Measurements from ENCODE around the gene ASB8.

The ASB8 gene, protein sequence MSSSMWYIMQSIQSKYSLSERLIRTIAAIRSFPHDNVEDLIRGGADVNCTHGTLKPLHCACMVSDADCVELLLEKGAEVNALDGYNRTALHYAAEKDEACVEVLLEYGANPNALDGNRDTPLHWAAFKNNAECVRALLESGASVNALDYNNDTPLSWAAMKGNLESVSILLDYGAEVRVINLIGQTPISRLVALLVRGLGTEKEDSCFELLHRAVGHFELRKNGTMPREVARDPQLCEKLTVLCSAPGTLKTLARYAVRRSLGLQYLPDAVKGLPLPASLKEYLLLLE

DNA sequence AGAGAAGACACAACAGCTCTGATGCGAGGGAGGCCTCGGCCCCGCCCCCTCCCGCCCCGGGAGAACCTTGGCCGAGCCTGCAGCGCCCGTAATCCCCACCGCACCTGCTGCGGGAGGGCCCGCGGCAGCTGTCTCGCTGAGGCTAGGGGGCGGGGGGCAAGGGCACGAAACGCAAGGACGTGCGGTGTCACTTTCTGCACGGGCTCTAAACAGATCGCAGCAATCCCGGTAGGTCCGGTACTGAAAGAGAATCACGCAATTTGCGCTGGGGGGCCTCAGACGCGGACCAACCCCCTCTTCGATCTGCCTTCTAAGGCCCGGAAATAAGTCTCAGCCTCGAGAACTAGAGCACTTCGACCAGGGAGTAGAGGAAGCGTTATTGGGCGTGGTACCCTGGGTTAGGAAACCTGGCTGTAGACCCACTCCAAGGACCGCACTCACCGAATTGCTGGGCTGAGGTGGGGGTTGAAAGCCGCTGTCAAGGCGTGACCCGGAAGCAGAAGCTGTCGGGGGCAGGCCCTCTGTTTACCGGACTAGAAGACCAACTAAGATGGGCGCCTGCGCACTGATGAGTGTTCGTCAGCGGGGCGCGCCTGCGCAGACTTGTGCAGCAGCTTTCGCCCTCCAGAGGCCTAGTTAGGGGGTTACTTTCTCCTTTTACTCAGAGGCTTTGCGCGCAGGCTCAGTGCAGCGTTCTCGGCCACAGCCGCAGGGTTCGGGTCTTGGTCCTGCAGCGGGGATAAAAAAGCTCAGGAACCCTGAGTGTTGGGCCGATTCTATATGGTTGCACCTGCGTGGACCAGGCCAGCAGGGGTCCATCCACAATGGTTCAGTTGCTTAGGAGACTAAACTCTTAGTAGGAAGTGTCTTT lies at the start of gene ASB8:
TSS of gene ASB8 (minus strand) at position 498 of the 871 bp plus-strand sequence. CDS start 4,019 bp downstream, outside the sequence.
- peaks cover 4% of the 10 kb centered on the region for H3K27me3 Mint-ChIP-seq
- peak; percentile 96 for ATAC-seq
- DNase-seq: peak; percentile 99
- H3K4me1 Mint-ChIP-seq: peaks cover 35% of the 10 kb centered on the region
- peak within 1 kb of the TSS; percentile 97 for H3K4me3 Mint-ChIP-seq
- H3K27ac Mint-ChIP-seq: peak within 1 kb of the TSS; percentile 95
- peaks cover 2% of the 10 kb centered on the region for H3K36me3 Mint-ChIP-seq (ENCODE audit: low read depth)
- H3K9me3 Mint-ChIP-seq: no peaks in the 10 kb centered on the region

DNA sequence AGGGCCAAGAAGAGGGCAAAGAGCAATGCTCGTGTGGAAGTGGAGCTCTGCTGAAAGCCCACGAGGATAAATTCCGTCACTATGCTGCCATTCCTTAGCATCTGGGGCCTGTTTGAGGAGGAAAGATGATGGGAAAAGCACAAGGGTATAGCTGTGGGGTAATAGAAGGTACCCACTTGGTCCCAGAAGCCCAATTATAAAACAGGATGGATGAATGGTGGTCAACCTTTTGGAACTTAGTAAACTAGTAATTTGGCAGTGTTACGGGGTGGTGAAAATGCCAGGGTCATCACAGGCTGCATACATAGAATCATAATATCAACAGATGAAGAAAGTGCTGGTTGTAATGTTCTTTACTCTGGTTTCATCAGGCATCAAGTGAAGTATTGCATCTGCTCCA lies 45.9 kb upstream of the ASB8 start, which contains the start of gene OR10AD1:
TSS of gene OR10AD1 (minus strand) at position 101 of the 400 bp plus-strand sequence. CDS start at position 101, 0 bp downstream.
- H3K27me3 Mint-ChIP-seq: no peaks in the 10 kb centered on the region

DNA sequence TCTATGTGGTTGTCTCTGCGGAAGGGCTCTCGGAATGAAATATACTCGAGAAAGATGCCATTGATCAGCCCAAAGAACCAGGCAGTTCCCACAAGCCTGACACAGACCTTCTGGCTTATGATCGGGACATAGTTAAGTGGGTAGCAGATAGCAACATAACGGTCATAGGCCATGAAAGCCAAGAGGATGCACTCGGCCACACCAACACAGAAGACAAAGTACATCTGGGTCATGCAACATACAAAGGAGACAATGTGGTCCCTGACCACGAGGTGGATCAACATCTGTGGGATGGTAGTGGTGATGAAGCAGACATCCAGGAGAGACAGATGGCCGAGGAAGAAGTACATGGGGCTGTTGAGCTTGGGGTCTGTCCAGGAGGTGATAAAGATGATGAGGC lies 45.5 kb upstream of the ASB8 start:
- ATAC-seq (no peak), DNase-seq (no peak)
- H3K27me3 Mint-ChIP-seq: no peaks in the 10 kb centered on the region
- H3K9me3 Mint-ChIP-seq: peaks cover 46% of the 10 kb centered on the region
- no peak overlapping the region for H3K27ac Mint-ChIP-seq
- H3K4me3 Mint-ChIP-seq: no peak overlapping the region
- peaks cover 53% of the 10 kb centered on the region for H3K36me3 Mint-ChIP-seq (ENCODE audit: low read depth)
- peaks cover 25% of the 10 kb centered on the region for H3K4me1 Mint-ChIP-seq

More for the DNA sequence above, 45.9 kb upstream of the ASB8 start, which contains the start of gene OR10AD1:
- ATAC-seq: no peak
- Mint-ChIP-seq H3K4me1 (peaks cover 25% of the 10 kb centered on the region), H3K4me3 (no peak within 1 kb of the TSS), H3K27ac (no peak within 1 kb of the TSS), H3K9me3 (peaks cover 46% of the 10 kb centered on the region), H3K36me3 (ENCODE audit: low read depth) (peaks cover 53% of the 10 kb centered on the region)
- DNase-seq: no peak

DNA sequence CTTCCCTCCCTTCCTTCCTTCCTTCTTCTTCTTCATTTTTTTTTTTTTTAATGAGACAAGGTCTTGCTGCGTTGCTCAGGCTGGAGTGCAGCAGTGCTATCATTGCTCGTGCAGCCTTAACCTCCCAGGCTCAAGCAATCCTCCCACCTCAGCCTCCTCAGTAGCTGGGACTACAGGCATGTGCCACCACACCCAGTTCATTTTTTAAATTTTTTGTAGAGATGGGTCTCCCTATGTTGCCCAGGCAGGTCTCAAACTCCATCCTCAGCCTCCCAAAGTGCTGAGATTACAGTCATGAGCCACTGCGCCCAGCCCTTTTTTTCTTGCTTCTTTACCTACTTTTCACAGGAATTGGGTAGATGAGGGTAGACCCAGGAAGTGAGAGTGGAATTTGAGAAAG lies 44.2 kb upstream of the ASB8 start:
- ATAC-seq (no peak), DNase-seq (no peak)
- peaks cover 34% of the 10 kb centered on the region for H3K4me1 Mint-ChIP-seq
- peaks cover 45% of the 10 kb centered on the region for H3K36me3 Mint-ChIP-seq (ENCODE audit: low read depth)
- no peak overlapping the region for H3K4me3 Mint-ChIP-seq
- H3K27ac Mint-ChIP-seq: no peak overlapping the region
- H3K27me3 Mint-ChIP-seq: no peaks in the 10 kb centered on the region
- H3K9me3 Mint-ChIP-seq: peaks cover 35% of the 10 kb centered on the region

DNA sequence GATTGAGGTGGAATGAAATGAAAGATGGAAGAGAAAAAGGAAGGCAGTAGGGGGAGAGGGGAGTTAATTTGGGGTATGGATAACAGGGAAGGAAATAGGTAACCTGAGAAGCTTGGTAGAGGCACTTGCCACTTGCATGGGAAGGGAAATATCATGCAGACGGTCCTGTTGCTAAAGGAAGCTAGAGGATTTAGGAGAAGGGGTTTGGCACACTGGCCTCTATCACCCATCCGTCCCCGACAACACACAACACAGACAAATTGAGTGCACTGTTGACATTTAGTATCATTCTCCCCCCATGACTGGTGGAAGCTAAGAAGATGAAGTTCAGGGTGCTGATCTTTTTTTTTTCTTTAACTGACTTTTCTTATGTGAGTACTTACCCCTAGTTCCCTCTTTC lies 43.8 kb upstream of the ASB8 start:
- peaks cover 41% of the 10 kb centered on the region for H3K36me3 Mint-ChIP-seq (ENCODE audit: low read depth)
- peaks cover 32% of the 10 kb centered on the region for H3K9me3 Mint-ChIP-seq
- H3K4me3 Mint-ChIP-seq: no peak overlapping the region
- H3K27me3 Mint-ChIP-seq: no peaks in the 10 kb centered on the region
- DNase-seq (no peak), ATAC-seq (no peak)
- peaks cover 36% of the 10 kb centered on the region for H3K4me1 Mint-ChIP-seq
- no peak overlapping the region for H3K27ac Mint-ChIP-seq

DNA sequence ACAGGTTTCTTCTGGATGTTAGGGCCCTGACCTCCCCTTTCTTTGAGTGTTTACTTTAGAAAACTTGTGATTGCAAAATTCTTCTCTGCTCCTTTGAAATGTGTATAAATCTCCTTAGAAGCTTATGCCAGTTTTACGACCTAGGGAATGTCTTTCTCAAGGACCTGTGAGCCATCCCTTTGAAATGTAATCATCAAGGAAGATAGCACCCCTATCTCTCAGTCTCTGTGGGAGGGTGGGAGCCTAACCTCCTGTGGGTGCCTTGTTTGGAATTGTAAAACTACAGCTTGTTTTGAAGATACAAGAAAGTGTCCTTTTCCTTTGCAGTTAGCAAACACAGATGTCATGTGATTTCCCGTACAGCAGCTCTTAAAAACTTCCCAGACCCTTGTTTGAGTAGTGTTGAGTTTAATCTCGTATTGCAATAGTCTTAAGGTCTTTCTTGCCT lies 42.5 kb upstream of the ASB8 start:
- peaks cover 36% of the 10 kb centered on the region for H3K4me1 Mint-ChIP-seq
- H3K4me3 Mint-ChIP-seq: peak overlapping the region; percentile 86
- no peaks in the 10 kb centered on the region for H3K27me3 Mint-ChIP-seq
- DNase-seq: no peak
- H3K36me3 Mint-ChIP-seq (ENCODE audit: low read depth): peaks cover 32% of the 10 kb centered on the region
- H3K27ac Mint-ChIP-seq: peak overlapping the region; percentile 96
- H3K9me3 Mint-ChIP-seq: peaks cover 32% of the 10 kb centered on the region
- ATAC-seq: no peak

DNA sequence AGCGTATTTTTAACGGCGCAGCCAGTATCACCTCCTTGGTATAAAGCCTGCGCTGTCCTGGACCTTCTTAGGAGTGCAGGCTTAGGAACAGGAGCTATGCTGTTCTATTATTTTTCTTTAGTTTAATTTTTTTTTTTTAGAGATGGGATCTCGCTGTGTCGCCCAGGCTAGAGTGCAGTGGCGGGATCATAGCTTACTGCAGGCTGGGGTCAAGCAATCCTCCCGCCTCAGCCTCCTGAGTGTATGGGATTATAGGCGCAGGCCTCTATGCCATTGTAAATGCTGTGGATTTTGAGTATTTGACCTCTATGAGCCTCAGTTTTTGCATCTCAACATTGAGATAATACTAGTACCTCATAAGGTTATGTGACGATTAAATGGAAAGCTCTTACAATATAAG lies 41.7 kb upstream of the ASB8 start:
- Mint-ChIP-seq H3K27ac (peak overlapping the region; percentile 96), H3K9me3 (peaks cover 24% of the 10 kb centered on the region), H3K4me3 (peak overlapping the region; percentile 86), H3K27me3 (peaks cover 3% of the 10 kb centered on the region), H3K36me3 (ENCODE audit: low read depth) (peaks cover 25% of the 10 kb centered on the region), H3K4me1 (peaks cover 36% of the 10 kb centered on the region)
- ATAC-seq (no peak), DNase-seq (no peak)

DNA sequence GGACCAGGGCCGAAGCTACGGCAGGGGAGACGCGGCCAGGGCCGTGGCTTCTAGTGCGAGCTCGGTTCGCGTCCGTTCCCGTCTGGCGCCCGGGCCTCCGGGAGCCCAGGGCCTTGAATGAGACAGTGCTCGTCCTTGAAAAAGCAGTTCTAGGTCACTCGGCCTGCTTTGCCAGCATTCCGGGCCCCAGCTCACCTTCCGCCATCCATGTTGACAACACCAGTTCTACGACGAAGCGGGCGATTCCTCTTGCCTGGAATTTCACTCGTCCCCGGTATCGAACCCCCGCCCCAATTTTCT lies 41.3 kb upstream of the ASB8 start:
- peaks cover 36% of the 10 kb centered on the region for H3K4me1 Mint-ChIP-seq
- peaks cover 21% of the 10 kb centered on the region for H3K36me3 Mint-ChIP-seq (ENCODE audit: low read depth)
- H3K27me3 Mint-ChIP-seq: peaks cover 6% of the 10 kb centered on the region
- peaks cover 21% of the 10 kb centered on the region for H3K9me3 Mint-ChIP-seq
- ATAC-seq: peak; percentile 14
- H3K4me3 Mint-ChIP-seq: peak overlapping the region; percentile 86
- peak overlapping the region; percentile 96 for H3K27ac Mint-ChIP-seq
- DNase-seq: no peak

DNA sequence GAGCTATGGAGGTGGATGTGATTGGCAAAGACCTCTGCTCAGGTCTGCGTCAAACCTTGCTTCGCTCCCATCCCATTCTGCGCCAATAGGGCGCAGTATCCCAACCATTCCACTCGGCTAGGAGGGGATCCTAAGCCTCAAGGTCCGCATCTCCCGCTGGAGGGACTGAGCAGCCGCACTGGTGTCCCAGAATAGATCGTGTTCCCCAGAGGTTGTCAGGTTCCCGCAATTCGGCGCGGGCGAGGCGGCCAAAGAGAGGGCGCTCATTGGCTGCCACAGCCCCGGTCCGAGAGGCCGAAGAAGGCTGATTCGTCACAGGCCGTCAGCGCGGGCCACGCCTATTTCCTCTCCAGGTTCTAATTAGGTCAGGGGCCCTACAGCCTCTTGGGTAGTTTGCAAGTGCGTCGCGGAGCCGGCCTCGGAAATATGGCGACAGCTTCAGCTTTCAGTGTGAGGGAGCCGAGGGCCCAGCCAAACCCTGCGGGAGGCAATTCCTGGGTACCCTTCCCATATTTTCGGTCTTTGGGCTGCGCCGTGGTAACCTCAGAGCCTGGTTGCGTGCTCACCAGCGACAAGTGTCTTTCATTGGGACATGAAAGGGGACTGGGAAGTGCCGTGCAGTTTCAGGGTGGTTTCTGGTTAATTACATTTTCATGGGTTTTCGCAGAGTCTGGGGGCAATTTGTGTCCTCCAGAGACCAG lies 40.8 kb upstream of the ASB8 start:
- peak; percentile 92 for DNase-seq
- Mint-ChIP-seq H3K36me3 (ENCODE audit: low read depth) (peaks cover 18% of the 10 kb centered on the region), H3K27me3 (peaks cover 7% of the 10 kb centered on the region), H3K4me3 (peak overlapping the region; percentile 86), H3K9me3 (peaks cover 16% of the 10 kb centered on the region), H3K4me1 (peaks cover 36% of the 10 kb centered on the region), H3K27ac (peak overlapping the region; percentile 96)
- peak; percentile 99 for ATAC-seq

DNA sequence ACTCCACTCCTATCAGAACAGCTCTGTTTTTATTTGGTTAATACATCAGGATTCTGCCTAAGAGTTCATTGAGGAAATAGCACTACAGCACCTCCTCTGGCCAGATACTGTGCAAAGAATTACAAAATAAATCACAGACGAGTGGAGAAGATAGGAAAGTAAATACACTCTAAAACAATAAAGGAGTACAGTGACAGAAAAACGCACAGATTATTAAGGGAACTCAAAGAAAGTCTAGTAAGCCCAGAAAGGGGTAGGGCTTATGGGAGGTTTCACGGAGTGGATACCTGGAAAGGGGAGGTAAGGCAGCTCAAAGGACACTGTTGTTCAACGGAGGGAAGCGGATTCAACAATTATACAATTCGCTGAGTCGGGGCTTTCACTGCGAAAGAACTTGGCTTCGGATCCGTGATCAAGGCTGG lies 40.2 kb upstream of the ASB8 start:
- DNase-seq: no peak
- peaks cover 36% of the 10 kb centered on the region for H3K4me1 Mint-ChIP-seq

DNA sequence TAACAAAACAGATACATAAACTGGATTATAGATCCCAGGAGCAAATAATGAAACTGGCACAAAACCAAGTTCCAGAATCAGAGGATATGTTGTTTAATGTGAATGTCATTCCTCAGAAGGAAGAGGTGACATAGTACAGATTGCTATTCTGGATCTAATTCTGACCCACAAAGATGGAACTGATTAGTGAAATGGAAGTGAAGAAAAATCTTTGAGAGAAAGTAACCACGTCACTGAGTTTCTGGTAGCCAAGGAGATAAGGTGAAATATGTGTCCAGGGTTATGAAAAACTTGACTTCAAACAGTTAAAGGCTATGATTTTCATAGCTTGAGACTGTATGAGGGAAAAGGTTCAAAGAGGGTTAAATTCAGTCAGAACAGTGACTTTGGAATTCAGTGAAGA lies 37.5 kb upstream of the ASB8 start:
- peaks cover 19% of the 10 kb centered on the region for H3K4me1 Mint-ChIP-seq
- DNase-seq: no peak
- no peak for ATAC-seq
- H3K9me3 Mint-ChIP-seq: no peaks in the 10 kb centered on the region
- no peak overlapping the region for H3K4me3 Mint-ChIP-seq
- H3K36me3 Mint-ChIP-seq (ENCODE audit: low read depth): no peaks in the 10 kb centered on the region
- peaks cover 10% of the 10 kb centered on the region for H3K27me3 Mint-ChIP-seq
- no peak overlapping the region for H3K27ac Mint-ChIP-seq

More for the DNA sequence above, 40.2 kb upstream of the ASB8 start:
- Mint-ChIP-seq H3K27me3 (peaks cover 7% of the 10 kb centered on the region), H3K36me3 (ENCODE audit: low read depth) (peaks cover 14% of the 10 kb centered on the region), H3K4me3 (peak overlapping the region; percentile 86), H3K9me3 (peaks cover 10% of the 10 kb centered on the region), H3K27ac (peak overlapping the region; percentile 96)
- peak; percentile 25 for ATAC-seq

DNA sequence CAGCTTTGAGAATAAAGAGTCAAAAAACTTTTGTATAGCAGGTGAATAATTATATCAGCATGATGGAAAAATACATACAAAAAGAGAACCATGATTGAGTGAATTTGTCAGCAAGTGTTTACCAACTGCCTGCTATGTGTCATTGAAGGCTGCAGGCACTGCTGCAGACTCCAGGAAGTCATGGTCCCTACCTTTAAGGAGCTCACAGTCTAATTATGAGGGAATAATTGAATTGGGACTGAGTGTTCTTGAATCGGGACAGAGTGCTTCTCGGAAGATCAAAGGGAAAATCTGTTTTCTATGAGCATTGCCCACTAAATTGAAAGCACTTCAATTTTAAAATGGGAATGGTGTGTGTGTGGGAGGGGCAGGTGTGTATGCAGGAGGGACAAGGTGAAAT lies 36.3 kb upstream of the ASB8 start:
- H3K27ac Mint-ChIP-seq: no peak overlapping the region
- H3K36me3 Mint-ChIP-seq (ENCODE audit: low read depth): no peaks in the 10 kb centered on the region
- H3K9me3 Mint-ChIP-seq: no peaks in the 10 kb centered on the region
- DNase-seq (no peak), ATAC-seq (no peak)
- H3K4me1 Mint-ChIP-seq: peaks cover 10% of the 10 kb centered on the region
- H3K27me3 Mint-ChIP-seq: peaks cover 10% of the 10 kb centered on the region
- H3K4me3 Mint-ChIP-seq: no peak overlapping the region

DNA sequence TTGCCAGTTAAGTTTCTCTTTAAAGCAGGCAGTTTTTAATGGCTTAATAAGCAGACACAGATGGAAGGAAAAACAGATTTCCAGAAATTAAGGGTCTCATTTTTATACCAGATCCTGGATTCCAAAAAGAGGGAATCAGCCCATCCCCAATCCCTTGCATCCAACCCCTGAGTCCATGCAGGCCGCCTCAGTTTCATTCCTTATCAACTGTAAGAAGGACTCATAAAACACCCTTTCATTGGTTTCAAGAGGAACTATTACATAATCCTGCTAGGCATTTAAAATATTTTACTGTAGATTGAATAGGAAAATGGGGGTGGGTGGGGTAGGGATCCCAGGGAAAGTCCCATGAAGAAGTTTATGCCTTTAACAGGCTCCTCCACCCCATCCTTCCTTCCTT lies 35.5 kb upstream of the ASB8 start:
- no peak overlapping the region for H3K27ac Mint-ChIP-seq
- no peaks in the 10 kb centered on the region for H3K9me3 Mint-ChIP-seq
- H3K4me3 Mint-ChIP-seq: no peak overlapping the region
- H3K27me3 Mint-ChIP-seq: peaks cover 10% of the 10 kb centered on the region
- no peaks in the 10 kb centered on the region for H3K36me3 Mint-ChIP-seq (ENCODE audit: low read depth)
- peaks cover 10% of the 10 kb centered on the region for H3K4me1 Mint-ChIP-seq
- no peak for ATAC-seq
- no peak for DNase-seq

DNA sequence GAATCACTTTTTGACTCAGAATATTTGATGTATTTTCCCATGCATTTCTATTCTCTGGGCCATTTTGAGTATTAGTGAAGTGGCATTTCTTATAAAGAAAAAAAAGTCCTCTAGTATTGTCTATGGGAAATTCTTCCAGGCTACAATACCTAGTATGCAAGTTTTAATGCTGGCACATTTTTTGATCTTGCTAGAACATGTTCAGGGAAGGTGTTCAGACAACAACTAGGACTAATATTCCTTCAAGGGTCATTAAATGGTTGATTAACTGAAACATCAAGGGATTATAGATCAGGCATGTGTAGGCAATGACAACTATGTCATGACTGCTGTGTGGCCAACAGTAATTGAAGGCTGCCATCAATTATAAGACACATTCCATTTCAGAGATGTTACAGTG lies 33.8 kb upstream of the ASB8 start:
- peaks cover 15% of the 10 kb centered on the region for H3K27me3 Mint-ChIP-seq
- H3K4me3 Mint-ChIP-seq: no peak overlapping the region
- ATAC-seq (no peak), DNase-seq (no peak)
- no peaks in the 10 kb centered on the region for H3K36me3 Mint-ChIP-seq (ENCODE audit: low read depth)
- H3K9me3 Mint-ChIP-seq: no peaks in the 10 kb centered on the region
- H3K4me1 Mint-ChIP-seq: peaks cover 5% of the 10 kb centered on the region
- no peak overlapping the region for H3K27ac Mint-ChIP-seq
